Measurements from ENCODE around the gene NUMB.

NUMB gene

DNA sequence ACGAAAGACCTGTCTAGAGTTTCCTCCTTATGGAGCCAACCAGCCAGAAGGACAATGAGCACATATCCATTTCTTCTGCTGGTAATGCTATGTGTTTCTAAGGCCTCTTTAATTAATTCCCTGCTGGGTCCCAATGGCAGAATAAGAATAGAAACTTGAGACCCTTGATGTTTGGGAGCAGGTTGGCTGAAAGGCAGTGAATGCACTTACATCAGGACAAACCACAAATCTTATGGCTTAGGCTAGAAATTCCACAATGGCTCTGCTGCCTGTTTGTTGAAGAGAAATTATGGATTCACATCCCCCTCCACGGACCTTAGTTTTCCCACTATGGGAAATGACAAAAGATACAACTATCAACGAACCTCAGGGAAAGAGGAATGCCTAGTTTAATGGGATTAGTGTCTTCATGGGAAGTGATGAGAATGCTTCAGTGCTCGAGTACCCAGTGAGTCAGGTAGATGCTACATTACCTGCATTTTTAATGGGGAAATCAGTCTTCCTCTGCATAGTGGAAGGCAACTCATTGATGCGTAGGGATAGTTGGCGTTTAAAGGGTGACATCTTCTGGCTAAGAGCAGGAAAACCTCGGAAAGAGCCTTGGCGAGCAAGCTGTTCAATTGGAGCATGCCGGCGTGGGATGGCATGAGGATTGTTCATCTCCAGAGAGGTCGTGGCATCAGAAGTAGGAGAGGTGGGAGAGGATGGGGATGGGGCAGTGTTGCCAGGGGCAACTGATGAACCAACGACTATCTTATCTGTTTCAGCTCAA, 174.6 kb downstream of the NUMB start:
- no peak for FAIRE-seq

DNA sequence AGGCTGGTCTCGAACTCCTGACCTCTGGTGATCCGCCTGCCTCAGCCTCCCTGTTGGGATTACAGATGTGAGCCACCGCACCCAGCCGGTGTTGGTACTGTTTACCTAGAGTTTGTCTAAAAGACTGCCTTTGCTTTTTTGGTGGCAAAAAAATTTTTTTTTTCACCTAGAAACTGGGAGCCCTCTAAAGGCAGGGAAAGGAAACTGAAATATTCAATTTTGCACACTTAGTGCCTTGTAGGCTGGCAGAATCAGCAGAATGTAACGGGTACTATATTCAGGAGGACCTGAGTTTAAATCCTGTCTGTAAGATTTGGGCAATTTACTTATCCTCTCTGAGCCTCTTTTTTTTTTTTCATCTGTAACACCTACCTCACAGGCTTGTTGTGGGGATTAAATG, 177.4 kb downstream of the NUMB start:
- FAIRE-seq: no peak

DNA sequence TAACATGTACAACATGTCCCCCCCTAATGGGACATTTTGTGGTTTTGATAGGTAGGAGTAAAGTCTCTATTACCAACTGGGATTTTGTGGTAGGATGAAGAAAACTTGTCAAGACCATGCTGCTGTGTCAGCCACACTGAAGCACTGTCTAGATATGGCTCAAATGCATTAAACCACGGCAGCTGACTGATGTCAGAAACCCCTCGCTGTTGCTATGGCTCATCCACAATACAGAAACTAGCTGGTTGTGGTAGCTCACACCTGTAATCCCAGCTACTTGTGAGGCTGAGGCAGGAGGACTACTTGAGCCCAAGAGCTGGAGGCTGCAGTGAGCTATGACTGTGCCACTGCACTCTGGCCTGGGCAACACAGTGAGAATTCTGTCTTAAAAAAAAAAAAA, 181.0 kb downstream of the NUMB start:
- FAIRE-seq: no peak

DNA sequence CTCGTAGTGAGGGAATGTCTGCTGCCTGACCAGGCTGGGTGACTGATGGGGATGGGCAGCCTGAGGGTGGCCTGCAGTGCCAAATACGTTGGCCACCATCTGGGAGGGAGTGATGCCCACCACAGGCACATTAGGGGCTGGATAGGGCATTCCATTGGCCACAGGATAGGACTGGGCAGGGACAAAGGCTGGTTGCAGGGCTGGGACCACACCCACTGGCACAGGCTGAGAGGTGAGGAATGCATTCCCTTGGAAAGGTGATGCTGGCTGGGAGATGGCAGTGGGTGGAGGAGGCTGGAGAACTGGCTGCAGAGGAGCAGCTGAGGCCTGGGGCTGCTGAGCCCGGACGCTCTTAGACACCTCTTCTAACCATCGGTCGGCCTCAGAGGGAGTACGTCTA, 181.5 kb downstream of the NUMB start:
- FAIRE-seq: no peak

DNA sequence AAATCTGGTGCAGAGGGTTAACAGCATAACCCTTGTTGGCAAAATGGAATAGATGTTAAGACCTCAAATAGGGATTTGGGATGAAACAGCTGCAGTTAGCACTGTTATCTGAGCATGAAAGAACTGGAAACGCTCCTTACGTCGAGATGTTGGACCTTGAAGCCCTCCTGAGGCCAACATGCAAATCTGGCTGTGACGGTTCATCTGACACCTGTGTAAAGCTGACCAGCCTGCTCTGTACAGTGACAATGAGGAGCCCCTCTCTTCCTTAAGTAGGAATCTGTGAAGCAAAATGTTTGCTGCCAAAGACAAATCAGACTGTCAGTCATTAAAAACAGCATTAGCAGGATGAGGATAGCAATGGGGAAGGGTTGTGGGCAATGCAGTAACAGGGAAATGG, 184.5 kb downstream of the NUMB start:
- no peak for FAIRE-seq

DNA sequence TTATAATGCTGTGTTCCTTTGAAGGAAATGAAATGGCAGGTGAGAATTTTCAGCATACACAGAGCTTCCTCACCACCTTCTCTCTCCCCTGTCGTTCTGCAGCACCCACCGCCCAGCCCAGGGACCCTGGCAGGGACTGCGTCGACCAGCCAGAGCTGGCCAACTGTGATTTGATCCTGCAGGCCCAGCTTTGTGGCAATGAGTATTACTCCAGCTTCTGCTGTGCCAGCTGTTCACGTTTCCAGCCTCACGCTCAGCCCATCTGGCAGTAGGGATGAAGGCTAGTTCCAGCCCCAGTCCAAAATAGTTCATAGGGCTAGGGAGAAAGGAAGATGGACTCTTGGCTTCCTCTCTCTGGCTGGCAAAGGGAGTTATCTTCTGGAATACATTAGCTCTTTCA, 186.0 kb downstream of the NUMB start:
- no peak for FAIRE-seq

DNA sequence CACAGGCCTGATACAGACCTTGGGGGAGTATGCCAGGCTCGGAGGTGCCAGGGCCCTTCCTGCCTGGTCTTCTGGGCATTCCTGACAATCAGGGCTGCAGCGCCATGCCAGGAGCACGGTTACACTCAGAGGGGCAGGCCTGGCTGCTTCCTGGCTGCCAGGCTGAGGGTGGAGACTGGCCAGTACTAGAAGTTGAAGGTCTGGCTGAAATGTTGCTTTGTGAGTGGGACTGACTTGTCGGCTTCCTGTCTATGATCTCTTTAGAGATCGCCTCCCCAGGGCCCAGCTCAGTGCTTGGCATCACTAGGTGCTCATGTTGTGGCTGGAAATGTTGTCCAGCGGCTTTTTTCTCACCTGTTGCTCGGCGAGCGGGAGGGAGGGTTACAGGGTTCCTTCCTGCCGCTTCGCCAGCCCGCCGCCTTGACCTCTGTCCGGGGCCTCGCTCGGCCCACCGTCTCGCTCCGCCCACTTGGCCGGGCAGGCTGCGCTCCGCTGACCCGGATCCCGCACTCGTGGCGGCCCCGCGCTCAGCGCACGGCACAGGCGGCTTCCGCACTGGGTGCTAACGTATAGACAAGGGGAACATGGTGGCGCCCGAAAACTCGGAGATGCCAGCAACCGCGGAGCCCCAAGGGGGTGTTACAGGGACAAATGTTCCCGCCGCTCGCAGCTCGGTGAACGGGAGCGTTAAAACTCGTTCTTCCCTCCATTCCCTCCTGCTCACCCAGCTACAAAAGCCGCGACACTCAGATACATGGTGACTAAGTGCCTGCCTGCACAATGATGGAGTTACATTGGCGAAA, 188.4 kb downstream of the NUMB start:
- no peak for FAIRE-seq

DNA sequence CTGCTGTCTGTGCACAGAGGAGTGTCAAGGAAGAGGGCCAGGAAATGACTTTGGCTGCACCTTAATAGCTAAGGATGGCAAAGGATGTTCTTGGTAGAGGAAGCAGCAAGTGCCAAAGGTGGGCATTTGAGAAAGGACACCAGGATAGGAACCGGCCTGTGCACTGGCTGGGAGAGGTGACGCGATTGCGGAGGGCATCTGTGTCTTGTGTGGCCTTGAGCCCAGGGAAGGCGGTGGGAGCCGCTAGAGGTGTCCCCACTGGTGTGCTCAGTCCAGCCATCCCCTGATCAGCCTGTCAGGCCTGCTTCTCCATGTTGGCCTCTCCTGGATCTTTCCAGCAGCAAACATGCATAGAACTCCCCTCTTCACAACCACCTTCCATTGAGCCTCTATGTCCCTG, 190.9 kb downstream of the NUMB start:
- no peak for FAIRE-seq

DNA sequence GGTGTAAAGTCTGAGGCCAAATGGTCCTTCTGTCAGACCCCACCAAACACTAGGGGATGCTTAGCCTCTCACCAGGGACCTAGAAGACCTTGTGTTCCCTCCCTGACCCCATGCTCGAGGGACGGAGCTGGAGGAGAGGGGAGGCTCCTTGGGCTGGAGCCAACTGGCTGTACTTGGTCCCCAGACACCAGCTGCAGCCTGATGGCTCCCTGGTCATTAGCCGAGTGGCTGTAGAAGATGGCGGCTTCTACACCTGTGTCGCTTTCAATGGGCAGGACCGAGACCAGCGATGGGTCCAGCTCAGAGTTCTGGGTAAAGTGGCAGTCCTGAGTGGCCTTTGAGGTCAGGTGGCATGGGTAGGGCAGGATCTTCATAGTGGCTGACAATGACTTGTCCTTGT, 192.0 kb downstream of the NUMB start:
- no peak for FAIRE-seq

DNA sequence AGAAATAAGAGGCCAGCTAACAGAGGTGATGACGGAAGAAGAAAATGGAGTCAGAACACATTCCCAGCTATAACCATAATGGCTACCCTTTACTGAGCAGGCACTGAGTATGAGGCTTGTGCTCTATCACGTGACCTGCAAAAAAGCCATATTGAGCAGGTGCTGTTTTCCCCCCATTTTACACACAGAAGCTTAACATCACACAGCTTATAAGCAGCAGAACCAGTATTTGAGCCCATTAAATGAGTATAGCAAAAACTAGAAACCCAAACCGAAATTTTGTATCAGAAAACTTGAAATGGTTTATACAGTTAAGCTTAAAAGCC, 192.7 kb downstream of the NUMB start:
- FAIRE-seq: no peak

DNA sequence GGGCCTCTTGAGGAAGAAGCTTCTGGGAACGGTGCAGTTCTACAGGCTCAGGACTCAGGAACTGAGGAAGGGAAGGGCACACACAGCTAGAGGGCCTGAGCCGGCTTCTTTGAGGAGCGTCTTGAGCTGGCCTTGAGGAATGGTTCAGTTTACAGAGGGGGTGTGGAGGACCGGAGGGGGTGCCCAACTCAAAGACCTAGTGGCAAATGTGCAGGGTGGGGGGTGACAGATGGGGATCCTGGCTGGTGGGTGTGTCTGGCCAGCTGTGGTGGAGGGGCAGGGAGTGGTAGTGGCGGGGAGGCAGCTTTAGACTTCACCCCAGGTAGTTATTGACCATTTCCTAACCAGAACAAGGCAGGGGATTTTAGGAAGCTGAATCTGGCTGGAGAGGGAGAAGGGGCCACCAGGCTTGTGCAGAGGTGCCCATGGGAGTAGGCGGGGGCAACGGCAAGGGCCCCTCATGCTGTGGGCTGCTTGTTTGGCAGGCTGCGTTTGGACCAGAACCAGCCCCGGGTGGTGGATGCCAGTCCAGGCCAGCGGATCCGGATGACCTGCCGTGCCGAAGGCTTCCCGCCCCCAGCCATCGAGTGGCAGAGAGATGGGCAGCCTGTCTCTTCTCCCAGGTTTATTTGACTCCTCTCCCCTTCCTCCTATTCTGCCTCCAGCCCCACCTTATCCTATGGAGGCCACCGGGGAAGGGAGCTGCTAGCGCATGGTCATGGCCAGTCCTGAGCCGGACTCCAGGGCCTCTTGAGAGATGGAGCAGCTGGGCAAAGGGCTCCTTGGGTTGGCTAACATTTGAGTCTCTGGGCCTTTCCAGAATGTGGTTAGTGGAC, 193.2 kb downstream of the NUMB start:
- no peak for FAIRE-seq

DNA sequence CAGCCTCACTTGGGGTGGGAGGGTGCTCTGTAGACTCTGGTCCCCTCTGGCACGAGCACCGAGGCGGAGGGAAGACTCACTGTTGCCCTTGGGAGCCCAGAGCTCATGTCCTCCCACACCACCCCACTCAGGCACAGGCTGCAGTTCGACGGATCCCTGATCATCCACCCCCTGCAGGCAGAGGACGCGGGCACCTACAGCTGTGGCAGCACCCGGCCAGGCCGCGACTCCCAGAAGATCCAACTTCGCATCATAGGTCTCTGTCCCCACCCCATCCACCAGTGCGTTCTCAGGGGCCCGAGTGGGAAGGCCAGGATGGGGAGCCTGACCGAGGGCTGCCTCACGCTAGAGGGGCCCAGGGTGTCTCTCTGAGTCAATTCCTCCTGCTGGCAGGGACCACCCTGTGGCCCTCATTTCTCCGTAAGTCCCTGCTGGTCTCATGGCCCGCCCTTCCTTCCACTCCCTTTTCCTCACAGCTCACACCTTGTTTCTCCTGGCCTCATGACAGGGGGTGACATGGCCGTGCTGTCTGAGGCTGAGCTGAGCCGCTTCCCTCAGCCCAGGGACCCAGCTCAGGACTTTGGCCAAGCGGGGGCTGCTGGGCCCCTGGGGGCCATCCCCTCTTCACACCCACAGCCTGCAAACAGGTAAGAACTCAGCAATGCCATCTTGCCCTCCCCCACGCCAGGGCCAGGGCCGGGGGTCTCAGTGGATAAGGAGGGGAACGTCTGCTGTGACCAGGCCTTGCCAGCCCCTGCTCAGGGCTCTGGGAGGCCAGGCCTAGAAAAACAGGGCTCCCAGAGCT, 194.1 kb downstream of the NUMB start:
- no peak for FAIRE-seq

DNA sequence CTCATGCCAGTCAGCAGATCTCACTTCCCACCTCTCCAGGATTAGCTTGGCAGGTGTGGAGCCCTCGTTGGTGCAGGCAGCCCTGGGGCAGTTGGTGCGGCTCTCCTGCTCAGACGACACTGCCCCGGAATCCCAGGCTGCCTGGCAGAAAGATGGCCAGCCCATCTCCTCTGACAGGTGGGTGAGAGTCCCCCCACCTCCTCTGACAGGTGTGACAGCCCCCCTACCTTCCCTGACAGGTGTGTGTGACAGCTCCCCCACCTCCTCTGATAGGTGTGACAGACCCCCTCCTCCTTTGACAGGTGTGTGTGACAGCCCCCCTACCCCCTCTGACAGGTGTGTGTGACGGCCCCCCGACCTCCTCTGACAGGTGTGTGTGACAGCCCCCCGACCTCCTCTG, 194.7 kb downstream of the NUMB start:
- FAIRE-seq: no peak

DNA sequence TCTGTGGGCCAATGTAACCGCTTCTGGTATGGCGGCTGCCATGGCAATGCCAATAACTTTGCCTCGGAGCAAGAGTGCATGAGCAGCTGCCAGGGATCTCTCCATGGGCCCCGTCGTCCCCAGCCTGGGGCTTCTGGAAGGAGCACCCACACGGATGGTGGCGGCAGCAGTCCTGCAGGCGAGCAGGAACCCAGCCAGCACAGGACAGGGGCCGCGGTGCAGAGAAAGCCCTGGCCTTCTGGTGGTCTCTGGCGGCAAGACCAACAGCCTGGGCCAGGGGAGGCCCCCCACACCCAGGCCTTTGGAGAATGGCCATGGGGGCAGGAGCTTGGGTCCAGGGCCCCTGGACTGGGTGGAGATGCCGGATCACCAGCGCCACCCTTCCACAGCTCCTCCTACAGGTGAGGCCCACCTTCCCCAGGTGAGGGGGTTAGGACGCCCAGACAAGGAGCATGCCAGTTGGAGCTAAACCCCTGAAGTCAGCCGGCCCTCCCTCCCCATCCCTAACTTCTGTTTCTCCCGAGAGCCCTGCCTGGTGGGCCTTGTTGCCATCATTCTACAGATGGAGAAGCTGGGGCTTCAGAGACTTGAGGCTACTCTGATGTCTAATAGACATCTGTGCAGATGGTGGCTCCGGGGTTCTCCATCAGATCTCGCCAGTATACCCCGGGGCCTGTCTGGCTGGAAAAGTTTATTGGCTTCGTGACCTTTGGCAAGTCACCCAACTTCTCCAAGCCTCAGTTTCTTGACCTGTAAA, 195.7 kb downstream of the NUMB start:
- no peak for FAIRE-seq

DNA sequence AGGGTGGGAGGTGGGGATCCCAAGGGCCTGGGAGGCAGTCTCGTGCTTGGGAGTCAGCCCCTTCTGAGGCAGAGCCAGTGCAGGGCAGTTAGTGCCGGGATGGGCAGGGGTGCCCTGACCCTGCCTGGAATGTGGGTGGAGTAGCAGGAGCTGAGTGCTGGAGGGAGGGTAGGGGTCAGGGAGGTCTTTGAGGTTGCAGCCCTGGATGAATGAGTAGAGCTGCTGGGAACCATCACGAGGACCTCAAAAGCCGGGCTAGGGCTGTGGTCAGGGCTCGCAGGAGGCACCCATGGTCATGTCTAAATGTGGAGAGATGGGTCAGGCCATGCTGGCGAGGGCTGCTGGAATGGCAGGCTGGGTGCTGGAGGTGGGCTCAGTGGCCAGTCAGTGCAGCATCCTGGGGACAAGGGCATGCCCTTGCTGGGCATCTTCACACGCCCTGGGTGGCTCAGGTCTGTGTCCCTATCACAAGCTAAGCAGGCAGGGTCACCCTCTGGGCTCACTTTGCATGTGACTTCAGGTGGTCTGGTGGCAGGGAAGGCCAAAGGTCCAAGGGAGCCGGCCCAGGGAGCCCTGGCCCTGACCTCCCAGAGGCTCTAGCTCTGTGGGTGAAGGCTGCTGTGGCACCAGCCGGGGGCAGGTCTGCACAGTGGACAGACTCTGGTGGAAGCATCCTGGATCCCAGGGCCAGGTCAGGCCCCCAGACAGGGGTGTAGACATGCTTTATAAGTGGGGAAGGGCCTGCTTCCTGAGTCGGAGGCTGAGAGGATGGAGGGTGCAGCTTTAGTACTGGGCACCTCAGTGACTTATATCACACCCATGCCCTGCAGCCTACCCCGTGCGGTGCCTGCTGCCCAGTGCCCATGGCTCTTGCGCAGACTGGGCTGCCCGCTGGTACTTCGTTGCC, 196.6 kb downstream of the NUMB start:
- no peak for FAIRE-seq

DNA sequence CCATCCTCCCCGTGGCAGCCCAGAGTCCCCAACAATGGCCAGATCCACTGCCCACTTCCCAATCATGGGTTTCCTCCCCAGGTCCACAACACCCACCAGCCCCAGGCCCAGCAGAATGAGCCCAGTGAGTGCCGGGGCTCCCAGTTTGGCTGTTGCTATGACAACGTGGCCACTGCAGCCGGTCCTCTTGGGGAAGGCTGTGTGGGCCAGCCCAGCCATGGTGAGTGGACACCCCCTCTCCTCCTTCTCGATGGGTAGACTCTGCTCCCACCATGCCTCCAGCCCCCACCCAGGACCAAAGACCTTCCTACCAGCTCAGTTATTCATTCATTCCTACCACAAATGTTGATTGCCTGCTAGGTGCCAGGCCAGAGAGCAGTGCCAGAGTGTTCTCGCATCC, 197.3 kb downstream of the NUMB start:
- no peak for FAIRE-seq

DNA sequence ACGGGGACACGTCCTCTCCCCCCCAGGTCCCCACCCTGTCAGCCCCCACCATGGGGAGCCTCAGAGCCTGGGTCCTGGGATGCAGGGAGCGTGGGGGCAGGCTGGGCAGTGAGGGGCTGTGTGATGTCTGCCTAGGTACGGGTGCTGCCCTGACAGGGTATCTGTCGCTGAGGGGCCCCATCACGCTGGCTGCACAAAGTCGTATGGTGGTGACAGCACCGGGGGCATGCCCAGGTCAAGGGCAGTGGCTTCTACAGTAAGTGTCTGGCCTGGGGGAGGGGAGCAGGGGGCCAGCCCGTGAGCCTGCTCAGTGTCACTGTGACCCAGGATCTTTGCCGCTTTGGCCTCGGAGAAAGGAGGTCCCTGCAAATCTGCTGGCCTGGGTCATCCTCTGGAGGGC, 197.8 kb downstream of the NUMB start:
- no peak for FAIRE-seq

DNA sequence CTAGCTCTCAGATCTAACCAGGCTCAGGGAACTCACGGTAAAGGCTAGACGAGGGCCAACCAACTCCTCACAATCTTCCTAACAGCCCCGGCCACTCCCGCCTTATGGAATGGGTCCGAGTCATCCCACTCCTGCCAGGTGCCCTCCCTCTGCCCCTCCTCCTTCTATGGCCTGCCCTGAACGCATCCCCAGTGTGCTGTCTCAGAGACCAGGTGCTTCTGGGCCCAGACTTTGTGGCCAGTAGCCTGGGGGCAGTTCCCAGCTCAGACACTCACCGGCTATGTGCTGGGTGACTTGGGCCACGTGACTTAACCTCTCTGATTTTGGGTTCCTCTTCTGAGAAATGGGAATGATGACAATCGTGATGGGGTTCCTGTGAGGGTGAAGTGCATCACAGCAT, 198.5 kb downstream of the NUMB start:
- no peak for FAIRE-seq

DNA sequence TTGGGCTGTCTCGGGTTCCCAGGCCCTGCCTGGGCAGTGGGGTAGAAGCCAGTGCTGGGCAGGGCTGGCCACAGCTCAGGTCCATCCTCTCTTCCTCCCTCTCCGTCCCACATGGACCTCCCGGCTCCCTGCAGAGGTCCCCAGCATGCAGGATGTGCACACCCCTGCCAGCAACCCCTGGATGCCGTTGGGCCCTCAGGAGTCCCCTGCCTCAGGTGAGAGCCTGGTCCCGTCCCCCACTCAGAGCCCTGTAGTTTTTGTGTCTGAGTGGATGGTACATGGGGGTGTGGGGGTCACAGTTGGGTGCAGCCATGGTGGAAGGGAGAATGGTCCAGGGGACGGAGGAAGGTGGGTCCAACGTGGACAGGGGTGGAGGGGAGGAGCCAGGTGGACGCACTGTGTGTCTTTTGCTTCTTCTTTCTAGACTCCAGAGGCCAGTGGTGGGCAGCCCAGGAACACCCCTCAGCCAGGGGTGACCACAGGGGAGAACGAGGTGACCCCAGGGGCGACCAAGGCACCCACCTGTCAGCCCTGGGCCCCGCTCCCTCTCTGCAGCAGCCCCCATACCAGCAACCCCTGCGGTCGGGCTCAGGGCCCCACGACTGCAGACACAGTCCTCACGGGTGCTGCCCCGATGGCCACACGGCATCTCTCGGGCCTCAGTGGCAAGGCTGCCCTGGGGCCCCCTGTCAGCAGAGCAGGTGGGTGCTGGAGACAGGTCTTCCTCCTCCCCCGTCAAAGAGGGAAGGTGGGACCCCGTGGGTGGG, 199.3 kb downstream of the NUMB start:
- FAIRE-seq: no peak

DNA sequence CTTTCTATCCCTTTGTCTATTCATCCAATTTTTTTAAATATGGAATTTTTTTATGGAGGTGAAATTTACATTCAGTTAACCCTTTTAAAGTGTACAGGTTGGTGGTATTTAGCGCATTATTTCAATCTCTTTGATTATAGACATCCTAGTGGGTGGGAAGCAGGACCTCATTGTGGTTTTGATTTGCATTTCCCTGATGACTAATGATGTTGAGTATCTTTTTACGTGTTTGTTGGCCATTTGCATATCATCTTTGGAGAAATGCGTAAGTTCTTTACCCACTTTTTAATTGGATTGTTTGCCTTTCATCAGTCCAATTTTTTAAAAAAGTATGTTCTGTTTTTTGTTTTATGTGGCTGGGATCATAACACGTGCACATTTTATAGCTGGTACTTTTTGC, 200.3 kb downstream of the NUMB start:
- no peak for FAIRE-seq

Measured in A204.1 (cell line).